GM23338 (cell line): ENCODE data around the gene GPR158. TPM values are rescaled to one million over a fixed set of nuclear protein-coding genes. Genes with fewer than 3 reads are reported as not detected.

ENCODE experiments used
- CREB1 ChIP-seq: fragments of 250-450 bp; sonication (Bioruptor Pico); IDR thresholded peaks from 2 replicates; pipeline ENCODE4 v1.5.0; 2020; ENCODE audit warnings: low read depth, mild to moderate bottlenecking, moderate library complexity
- EZH2phosphoT487 ChIP-seq: fragments of 200-600 bp; sonication (generic); IDR thresholded peaks from one replicate; pipeline ENCODE4 v1.8.1; 2018; ENCODE audit warnings: antibody characterized with exemption; ENCODE audit not compliant: unreplicated experiment
- JUNB ChIP-seq: IDR thresholded peaks from one replicate; pipeline ENCODE4 v1.6.1; 2016; ENCODE audit warnings: antibody characterized with exemption; ENCODE audit not compliant: unreplicated experiment
- NANOG ChIP-seq: IDR thresholded peaks from 2 replicates; pipeline ENCODE4 v1.6.1; 2016; ENCODE audit warnings: antibody characterized with exemption, borderline replicate concordance
- STAT1 ChIP-seq: IDR thresholded peaks from one replicate; pipeline ENCODE4 v1.6.1; 2016; ENCODE audit warnings: antibody characterized with exemption; ENCODE audit not compliant: unreplicated experiment
- ZNF331 ChIP-seq: fragments of 250-450 bp; sonication (Bioruptor Pico); IDR thresholded peaks from 2 replicates; pipeline ENCODE4 v1.5.0; 2020; ENCODE audit warnings: low read depth, mild to moderate bottlenecking, moderate library complexity
- polyA plus RNA-seq: library from polyadenylated mRNA; unstranded; fragments of >200 nt; fragmentation: Nextera tagmentation; extraction: Ambion mirVana; gene quantifications from 2 replicates; pipeline ENCODE4 v1.2.1, GENCODE V29; 2016
- total RNA-seq: library from RNA; depleted of rRNA; stranded (reverse); fragments of >200 nt; shearing (Covaris generic); gene quantifications from 2 replicates; pipeline ENCODE4 v1.2.3, GENCODE V29; 2014
- TF ChIP-seq, protein P1 (sequence below): fragments of 250-450 bp; sonication (Bioruptor Pico); IDR thresholded peaks from 2 replicates; pipeline ENCODE4 v1.5.0; 2020; ENCODE audit warnings: mild to moderate bottlenecking, moderate library complexity
- TF ChIP-seq, protein P2 (sequence below), 2 experiments: fragments of 200-600 bp in 1 of 2; sonication (generic) in 1 of 2; conservative IDR thresholded peaks; 2 replicates each; pipeline versions ENCODE4 v1.5.1 to v1.6.1; 2016 to 2017; ENCODE audit warnings: antibody characterized with exemption in 2 of 2, low read depth in 2 of 2, mild to moderate bottlenecking in 2 of 2, moderate library complexity in 1 of 2
- TF ChIP-seq, protein P3 (sequence below): IDR thresholded peaks from 2 replicates; pipeline ENCODE4 v1.6.1; 2016; ENCODE audit warnings: antibody characterized with exemption

Gene GPR158
- total and polyA plus RNA-seq, 2 experiments from 2014 or later, result 0.13 to 1.5 TPM

DNA sequence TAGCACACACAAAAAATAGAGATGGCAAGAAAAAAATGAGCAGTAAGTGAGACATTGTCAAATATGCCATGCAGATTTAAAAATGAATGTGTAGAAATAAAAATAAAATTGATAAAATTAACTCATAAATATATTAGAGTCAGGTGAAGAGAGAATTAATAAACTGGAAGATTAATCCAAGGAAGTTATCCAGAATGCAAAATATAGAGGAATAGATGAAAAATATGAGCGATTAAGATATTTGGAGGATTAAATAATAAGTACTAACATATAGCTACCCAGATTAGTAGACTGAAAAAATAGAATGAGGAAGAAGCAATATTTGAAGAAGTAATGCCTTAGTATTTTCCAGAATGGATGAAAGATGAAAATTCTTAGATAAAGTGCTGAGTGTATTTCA, 103.4 kb downstream of the GPR158 start (continued):
- TF ChIP-seq, protein P1, sequence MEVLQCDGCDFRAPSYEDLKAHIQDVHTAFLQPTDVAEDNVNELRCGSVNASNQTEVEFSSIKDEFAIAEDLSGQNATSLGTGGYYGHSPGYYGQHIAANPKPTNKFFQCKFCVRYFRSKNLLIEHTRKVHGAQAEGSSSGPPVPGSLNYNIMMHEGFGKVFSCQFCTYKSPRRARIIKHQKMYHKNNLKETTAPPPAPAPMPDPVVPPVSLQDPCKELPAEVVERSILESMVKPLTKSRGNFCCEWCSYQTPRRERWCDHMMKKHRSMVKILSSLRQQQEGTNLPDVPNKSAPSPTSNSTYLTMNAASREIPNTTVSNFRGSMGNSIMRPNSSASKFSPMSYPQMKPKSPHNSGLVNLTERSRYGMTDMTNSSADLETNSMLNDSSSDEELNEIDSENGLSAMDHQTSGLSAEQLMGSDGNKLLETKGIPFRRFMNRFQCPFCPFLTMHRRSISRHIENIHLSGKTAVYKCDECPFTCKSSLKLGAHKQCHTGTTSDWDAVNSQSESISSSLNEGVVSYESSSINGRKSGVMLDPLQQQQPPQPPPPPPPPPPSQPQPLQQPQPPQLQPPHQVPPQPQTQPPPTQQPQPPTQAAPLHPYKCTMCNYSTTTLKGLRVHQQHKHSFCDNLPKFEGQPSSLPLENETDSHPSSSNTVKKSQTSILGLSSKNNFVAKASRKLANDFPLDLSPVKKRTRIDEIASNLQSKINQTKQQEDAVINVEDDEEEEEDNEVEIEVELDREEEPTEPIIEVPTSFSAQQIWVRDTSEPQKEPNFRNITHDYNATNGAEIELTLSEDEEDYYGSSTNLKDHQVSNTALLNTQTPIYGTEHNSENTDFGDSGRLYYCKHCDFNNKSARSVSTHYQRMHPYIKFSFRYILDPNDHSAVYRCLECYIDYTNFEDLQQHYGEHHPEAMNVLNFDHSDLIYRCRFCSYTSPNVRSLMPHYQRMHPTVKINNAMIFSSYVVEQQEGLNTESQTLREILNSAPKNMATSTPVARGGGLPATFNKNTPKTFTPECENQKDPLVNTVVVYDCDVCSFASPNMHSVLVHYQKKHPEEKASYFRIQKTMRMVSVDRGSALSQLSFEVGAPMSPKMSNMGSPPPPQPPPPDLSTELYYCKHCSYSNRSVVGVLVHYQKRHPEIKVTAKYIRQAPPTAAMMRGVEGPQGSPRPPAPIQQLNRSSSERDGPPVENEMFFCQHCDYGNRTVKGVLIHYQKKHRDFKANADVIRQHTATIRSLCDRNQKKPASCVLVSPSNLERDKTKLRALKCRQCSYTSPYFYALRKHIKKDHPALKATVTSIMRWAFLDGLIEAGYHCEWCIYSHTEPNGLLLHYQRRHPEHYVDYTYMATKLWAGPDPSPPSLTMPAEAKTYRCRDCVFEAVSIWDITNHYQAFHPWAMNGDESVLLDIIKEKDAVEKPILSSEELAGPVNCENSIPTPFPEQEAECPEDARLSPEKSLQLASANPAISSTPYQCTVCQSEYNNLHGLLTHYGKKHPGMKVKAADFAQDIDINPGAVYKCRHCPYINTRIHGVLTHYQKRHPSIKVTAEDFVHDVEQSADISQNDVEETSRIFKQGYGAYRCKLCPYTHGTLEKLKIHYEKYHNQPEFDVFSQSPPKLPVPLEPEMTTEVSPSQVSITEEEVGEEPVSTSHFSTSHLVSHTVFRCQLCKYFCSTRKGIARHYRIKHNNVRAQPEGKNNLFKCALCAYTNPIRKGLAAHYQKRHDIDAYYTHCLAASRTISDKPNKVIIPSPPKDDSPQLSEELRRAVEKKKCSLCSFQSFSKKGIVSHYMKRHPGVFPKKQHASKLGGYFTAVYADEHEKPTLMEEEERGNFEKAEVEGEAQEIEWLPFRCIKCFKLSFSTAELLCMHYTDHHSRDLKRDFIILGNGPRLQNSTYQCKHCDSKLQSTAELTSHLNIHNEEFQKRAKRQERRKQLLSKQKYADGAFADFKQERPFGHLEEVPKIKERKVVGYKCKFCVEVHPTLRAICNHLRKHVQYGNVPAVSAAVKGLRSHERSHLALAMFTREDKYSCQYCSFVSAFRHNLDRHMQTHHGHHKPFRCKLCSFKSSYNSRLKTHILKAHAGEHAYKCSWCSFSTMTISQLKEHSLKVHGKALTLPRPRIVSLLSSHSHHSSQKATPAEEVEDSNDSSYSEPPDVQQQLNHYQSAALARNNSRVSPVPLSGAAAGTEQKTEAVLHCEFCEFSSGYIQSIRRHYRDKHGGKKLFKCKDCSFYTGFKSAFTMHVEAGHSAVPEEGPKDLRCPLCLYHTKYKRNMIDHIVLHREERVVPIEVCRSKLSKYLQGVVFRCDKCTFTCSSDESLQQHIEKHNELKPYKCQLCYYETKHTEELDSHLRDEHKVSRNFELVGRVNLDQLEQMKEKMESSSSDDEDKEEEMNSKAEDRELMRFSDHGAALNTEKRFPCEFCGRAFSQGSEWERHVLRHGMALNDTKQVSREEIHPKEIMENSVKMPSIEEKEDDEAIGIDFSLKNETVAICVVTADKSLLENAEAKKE (CRISPR knock-in tag), result no peak
- TF ChIP-seq CREB1 (no peak), STAT1 (no peak), ZNF331 (CRISPR knock-in tag) (no peak), EZH2phosphoT487 (no peak), NANOG (no peak), JUNB (no peak)
- TF ChIP-seq, protein P2, sequence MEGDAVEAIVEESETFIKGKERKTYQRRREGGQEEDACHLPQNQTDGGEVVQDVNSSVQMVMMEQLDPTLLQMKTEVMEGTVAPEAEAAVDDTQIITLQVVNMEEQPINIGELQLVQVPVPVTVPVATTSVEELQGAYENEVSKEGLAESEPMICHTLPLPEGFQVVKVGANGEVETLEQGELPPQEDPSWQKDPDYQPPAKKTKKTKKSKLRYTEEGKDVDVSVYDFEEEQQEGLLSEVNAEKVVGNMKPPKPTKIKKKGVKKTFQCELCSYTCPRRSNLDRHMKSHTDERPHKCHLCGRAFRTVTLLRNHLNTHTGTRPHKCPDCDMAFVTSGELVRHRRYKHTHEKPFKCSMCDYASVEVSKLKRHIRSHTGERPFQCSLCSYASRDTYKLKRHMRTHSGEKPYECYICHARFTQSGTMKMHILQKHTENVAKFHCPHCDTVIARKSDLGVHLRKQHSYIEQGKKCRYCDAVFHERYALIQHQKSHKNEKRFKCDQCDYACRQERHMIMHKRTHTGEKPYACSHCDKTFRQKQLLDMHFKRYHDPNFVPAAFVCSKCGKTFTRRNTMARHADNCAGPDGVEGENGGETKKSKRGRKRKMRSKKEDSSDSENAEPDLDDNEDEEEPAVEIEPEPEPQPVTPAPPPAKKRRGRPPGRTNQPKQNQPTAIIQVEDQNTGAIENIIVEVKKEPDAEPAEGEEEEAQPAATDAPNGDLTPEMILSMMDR (conservative IDR thresholded peaks at IDR 0.05; ENCODE audit: low read depth in 2 of 2), result no peak
- TF ChIP-seq, protein P3, sequence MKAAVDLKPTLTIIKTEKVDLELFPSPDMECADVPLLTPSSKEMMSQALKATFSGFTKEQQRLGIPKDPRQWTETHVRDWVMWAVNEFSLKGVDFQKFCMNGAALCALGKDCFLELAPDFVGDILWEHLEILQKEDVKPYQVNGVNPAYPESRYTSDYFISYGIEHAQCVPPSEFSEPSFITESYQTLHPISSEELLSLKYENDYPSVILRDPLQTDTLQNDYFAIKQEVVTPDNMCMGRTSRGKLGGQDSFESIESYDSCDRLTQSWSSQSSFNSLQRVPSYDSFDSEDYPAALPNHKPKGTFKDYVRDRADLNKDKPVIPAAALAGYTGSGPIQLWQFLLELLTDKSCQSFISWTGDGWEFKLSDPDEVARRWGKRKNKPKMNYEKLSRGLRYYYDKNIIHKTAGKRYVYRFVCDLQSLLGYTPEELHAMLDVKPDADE, result no peak
